Stomach smooth muscle (tissue), 2 donors: ENCODE data around the gene ALG13.
"Not testable (repeated sequence)": the region's sequence is repeated elsewhere in the genome, so short reads cannot be mapped to it uniquely, and the experiment has no call there.

Experiments used
- H3K27ac ChIP-seq: one replicate; pipeline ENCODE4 v1.7.0; 2013; ENCODE audit warnings: mild to moderate bottlenecking, low read length, inconsistent platforms
- H3K27me3 ChIP-seq, 2 donors: one replicate each; pipeline ENCODE4 v1.7.0; 2013; ENCODE audit warnings: low read length in 2 of 2; ENCODE audit not compliant: insufficient read depth in 2 of 2, control insufficient read depth in 1 of 2
- H3K36me3 ChIP-seq, 2 donors: one replicate each; pipeline ENCODE4 v1.7.0; 2013; ENCODE audit warnings: low read length in 2 of 2; ENCODE audit not compliant: control insufficient read depth in 2 of 2, insufficient read depth in 2 of 2
- H3K4me1 ChIP-seq: one replicate; pipeline ENCODE4 v1.7.0; 2013; ENCODE audit warnings: low read length; ENCODE audit not compliant: control insufficient read depth, insufficient read depth
- H3K4me3 ChIP-seq, 2 donors: one replicate each; pipeline ENCODE4 v1.7.0; 2013; ENCODE audit warnings: low read length in 2 of 2
- H3K9ac ChIP-seq, 2 donors: one replicate each; pipeline ENCODE4 v1.7.0; 2013; ENCODE audit warnings: low read length in 2 of 2, mild to moderate bottlenecking in 1 of 2
- H3K9me3 ChIP-seq, 2 donors: one replicate each; pipeline ENCODE4 v1.7.0; 2013; ENCODE audit warnings: low read length in 2 of 2; ENCODE audit not compliant: control insufficient read depth in 2 of 2
- donor health status: healthy.
- donor health status: Pancreatic carcinoma.

The ALG13 gene

DNA sequence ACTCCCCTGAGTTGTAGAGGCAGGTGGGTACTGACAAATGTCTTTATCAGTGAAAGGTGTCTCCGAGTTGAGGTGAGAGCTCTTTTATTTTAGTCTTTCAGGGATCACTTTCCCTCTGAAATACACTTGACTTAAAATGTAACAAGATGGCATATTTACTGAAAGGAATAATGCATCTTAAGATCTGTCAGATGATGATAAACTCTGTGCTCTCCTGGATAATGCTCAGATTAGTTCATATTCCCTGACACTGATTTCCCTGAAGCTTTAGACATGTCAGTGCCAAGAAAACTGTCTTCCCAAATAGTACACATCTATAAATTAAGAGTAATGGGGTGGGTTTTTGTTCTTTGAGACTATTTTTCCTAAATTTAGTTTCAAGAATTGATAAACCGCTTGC, 75.5 kb downstream of the ALG13 start:
- H3K9me3 ChIP-seq, result no peaks in the 10 kb centered on the region
- H3K27me3 ChIP-seq, result no peaks in the 10 kb centered on the region
- H3K4me3 ChIP-seq, result no peak overlapping the region
- no peak overlapping the region for H3K9ac ChIP-seq
- H3K36me3 ChIP-seq, result peaks cover 4 to 7% of the 10 kb centered on the region in 2 donors
- H3K27ac ChIP-seq, result no peak overlapping the region
- H3K4me1 ChIP-seq, result no peaks in the 10 kb centered on the region

DNA sequence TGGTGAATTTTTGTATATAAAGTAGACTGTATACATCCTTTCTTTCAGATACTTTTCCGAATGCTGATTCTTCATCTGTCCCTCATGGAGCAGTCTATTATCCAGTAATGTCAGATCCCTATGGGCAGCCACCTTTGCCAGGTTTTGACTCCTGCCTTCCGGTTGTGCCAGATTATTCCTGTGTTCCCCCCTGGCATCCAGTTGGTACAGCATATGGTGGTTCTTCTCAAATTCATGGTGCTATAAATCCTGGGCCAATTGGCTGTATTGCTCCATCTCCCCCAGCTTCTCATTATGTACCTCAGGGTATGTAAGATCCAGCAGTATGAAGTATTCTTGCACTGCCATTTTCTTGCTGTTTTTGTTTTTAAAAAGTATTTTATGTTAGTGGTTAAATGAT, 78.7 kb downstream of the ALG13 start:
- H3K27me3 ChIP-seq, result no peaks in the 10 kb centered on the region
- H3K4me3 ChIP-seq, result no peak overlapping the region

DNA sequence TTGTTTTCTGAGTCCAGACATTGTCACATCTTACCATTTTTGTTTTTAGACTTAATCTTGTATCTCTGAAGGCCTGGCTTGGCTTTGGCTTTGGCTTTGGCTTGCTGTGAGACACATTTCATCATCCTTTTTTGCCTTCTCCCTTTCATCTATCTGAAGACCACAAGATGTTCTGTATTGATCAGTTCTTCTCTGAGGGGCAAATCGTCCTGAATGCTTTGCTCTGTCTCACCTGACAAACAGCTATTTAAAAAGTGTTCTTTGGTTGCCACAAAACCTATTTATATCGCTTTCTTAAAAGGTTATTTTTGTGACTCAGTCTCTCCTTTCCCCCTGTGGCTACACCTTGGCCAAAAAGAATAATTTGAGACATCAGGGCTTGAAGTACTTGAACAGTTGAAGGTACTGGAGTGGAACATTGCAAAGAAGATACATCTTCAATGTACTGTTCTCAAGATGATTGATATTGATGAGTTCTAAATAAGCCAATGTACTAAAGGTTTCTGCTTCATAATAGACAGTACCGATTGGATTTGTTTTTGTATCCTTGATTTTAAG, 80.7 kb downstream of the ALG13 start:
- Histone ChIP-seq H3K4me3 (no peak overlapping the region), H3K9ac (no peak overlapping the region), H3K27me3 (no peaks in the 10 kb centered on the region), H3K9me3 (no peaks in the 10 kb centered on the region), H3K27ac (no peak overlapping the region), H3K4me1 (no peaks in the 10 kb centered on the region), H3K36me3 (peaks cover 0 to 7% of the 10 kb centered on the region in 2 donors)

More for the DNA sequence above, 78.7 kb downstream of the ALG13 start:
- H3K9ac ChIP-seq, result no peak overlapping the region
- H3K9me3 ChIP-seq, result no peaks in the 10 kb centered on the region
- no peaks in the 10 kb centered on the region for H3K4me1 ChIP-seq
- H3K36me3 ChIP-seq, result peaks cover 0 to 7% of the 10 kb centered on the region in 2 donors
- H3K27ac ChIP-seq, result no peak overlapping the region

DNA sequence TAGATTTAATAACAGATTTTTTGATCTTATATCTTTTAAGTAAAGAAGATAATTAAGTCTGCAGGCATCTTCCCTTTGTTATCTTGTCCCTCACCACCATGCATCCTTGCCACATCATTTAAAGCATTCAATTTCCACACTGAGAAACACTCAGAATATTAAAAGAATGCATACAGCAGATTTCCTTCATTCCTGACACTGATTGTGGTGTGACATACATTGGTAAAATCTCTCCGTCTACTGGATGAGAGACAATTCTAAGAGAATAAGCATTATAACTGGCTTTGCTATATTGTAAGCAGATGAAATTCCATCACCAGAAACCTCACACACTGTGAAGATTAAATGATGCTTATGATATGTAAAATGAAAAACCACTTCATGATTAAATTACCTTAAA, 97.6 kb downstream of the ALG13 start:
- Histone ChIP-seq H3K27ac (no peak overlapping the region), H3K4me1 (no peaks in the 10 kb centered on the region), H3K9ac (no peak overlapping the region), H3K4me3 (no peak overlapping the region), H3K36me3 (no peaks in the 10 kb centered on the region), H3K27me3 (no peaks in the 10 kb centered on the region), H3K9me3 (no peaks in the 10 kb centered on the region)

DNA sequence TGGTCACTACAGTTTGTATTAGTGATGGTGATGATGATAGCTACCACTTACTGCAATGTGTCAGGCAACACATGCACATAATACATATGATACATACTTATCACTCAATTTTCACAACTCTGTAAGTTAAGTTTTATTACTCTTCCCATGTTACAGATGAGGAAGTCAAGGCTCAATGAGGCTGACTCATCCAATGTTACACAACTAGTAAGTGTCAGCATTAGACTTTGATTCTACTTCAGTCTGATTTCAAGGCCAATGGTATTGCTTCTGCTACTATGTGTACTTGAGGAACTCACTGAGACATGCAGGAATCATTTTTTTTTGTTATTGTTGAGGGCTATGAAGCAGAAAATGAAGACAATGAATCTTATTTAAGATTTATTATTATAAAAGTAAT, 98.6 kb downstream of the ALG13 start:
- no peak overlapping the region for H3K9ac ChIP-seq
- no peaks in the 10 kb centered on the region for H3K27me3 ChIP-seq
- no peaks in the 10 kb centered on the region for H3K36me3 ChIP-seq
- no peak overlapping the region for H3K4me3 ChIP-seq
- H3K27ac ChIP-seq, result no peak overlapping the region
- H3K9me3 ChIP-seq, result no peaks in the 10 kb centered on the region
- H3K4me1 ChIP-seq, result no peaks in the 10 kb centered on the region

DNA sequence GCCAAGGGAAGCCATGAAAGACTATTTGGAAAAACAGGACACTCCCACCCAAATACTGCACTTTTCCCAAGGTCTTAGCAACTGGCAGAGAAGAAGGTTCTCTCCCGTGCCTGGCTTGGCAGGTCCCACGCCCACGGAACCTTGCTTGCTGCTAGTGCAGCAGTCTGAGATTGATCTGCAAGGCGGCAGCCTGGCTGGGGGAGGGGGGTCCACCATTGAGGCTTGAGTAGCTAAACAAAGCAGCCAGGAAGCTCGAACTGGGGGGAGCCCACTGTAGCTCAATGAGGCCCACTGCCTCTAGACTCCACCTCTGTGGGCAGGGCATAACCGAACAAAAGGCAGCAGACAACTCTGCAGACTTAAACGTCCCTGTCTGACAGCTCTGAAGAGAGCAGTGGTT, 103.7 kb downstream of the ALG13 start:
- no peak overlapping the region for H3K27ac ChIP-seq
- no peak overlapping the region for H3K9ac ChIP-seq
- H3K4me1 ChIP-seq, result no peaks in the 10 kb centered on the region
- H3K27me3 ChIP-seq, result peaks cover 0 to 2% of the 10 kb centered on the region in 2 donors
- H3K9me3 ChIP-seq, result peaks cover 0 to 2% of the 10 kb centered on the region in 2 donors
- H3K36me3 ChIP-seq, result no peaks in the 10 kb centered on the region
- H3K4me3 ChIP-seq, result no peak overlapping the region

DNA sequence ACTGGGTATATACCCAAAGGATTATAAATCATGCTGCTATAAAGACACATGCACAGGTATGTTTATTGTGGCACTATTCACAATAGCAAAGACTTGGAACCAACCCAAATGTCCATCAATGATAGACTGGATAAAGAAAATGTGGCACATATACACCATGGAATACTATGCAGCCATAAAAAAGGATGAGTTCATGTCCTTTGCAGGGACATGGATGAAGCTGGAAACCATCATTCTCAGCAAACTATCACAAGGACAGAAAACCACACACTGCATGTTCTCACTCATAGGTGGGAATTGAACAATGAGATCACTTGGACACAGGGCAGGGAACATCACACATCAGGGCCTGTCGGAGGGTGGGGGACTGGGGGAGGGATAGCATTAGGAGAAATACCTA, 109.1 kb downstream of the ALG13 start:
- H3K9me3 ChIP-seq, H3K27ac ChIP-seq, H3K4me1 ChIP-seq, H3K4me3 ChIP-seq, H3K27me3 ChIP-seq, H3K9ac ChIP-seq, H3K36me3 ChIP-seq: not testable (repeated sequence)
